T1000 (cell line): ENCODE results near the gene SHISA7.
"Not testable (repeated sequence)": the region's sequence is repeated elsewhere in the genome, so short reads cannot be mapped to it uniquely, and the experiment has no call there.

Source experiments
- DNase-seq: peaks from one replicate; lab custom pipeline; 2025; ENCODE audit warnings: mixed read lengths; lab: John Stamatoyannopoulos, UW

SHISA7 gene

GRCh38 chr19:55463583-55464031 lies 20.5 kb upstream of the SHISA7 start:
- DNase-seq, result no peak

GRCh38 chr19:55462722-55463121 lies 19.6 kb upstream of the SHISA7 start:
- DNase-seq, result no peak

- no peak for DNase-seq
Observed at GRCh38 chr19:55461974-55462626, 19.0 kb upstream of the SHISA7 start.

GRCh38 chr19:55461259-55461973 lies 18.3 kb upstream of the SHISA7 start, which contains the start of gene ISOC2:
Gene ISOC2, minus strand, starts transcription at chr19:55461642. Its CDS starts 5,156 bp downstream, at chr19:55456486.
- peak; percentile 99 for DNase-seq

GRCh38 chr19:55460670-55461258 lies 17.7 kb upstream of the SHISA7 start:
- no peak for DNase-seq

GRCh38 chr19:55459950-55460657 lies 17.0 kb upstream of the SHISA7 start:
- DNase-seq, result no peak

GRCh38 chr19:55459551-55459949 lies 16.4 kb upstream of the SHISA7 start:
- DNase-seq, result no peak

- DNase-seq, result no peak
Observed at GRCh38 chr19:55457683-55458457, 14.8 kb upstream of the SHISA7 start.

- no peak for DNase-seq
Observed at GRCh38 chr19:55456347-55456746, 13.2 kb upstream of the SHISA7 start.

GRCh38 chr19:55455576-55456235 lies 12.6 kb upstream of the SHISA7 start:
- no peak for DNase-seq

- DNase-seq, result no peak
Observed at GRCh38 chr19:55454787-55455243, 11.7 kb upstream of the SHISA7 start.

GRCh38 chr19:55453511-55454260 lies 10.6 kb upstream of the SHISA7 start:
- DNase-seq, result no peak

GRCh38 chr19:55452749-55453346 lies 9.7 kb upstream of the SHISA7 start:
- no peak for DNase-seq

GRCh38 chr19:55451965-55452748 lies 9.1 kb upstream of the SHISA7 start:
- DNase-seq, result no peak

GRCh38 chr19:55451163-55451964 lies 8.3 kb upstream of the SHISA7 start:
- DNase-seq, result no peak

GRCh38 chr19:55449469-55449868 lies 6.4 kb upstream of the SHISA7 start:
- no peak for DNase-seq

GRCh38 chr19:55448175-55448490 lies 5.0 kb upstream of the SHISA7 start:
- DNase-seq, result not testable (repeated sequence)

GRCh38 chr19:55447421-55448174 lies 4.5 kb upstream of the SHISA7 start:
- peak; percentile 34 for DNase-seq
